Brain microvascular endothelial cell (primary cell): ENCODE results near the gene C14orf93.

Experiments used
- DNase-seq: peaks from one replicate; pipeline ENCODE4 v3.0.0-alpha.2; 2020
- H3K27ac ChIP-seq: fragments of 250-450 bp; sonication (Bioruptor Pico); 2 replicates; pipeline ENCODE4 v1.5.1; 2020; ENCODE audit warnings: mild to moderate bottlenecking, moderate library complexity
- H3K27me3 ChIP-seq: fragments of 250-450 bp; sonication (Bioruptor Pico); replicated peaks from 2 replicates; pipeline ENCODE4 v1.5.1; 2020; ENCODE audit warnings: mild to moderate bottlenecking
- H3K36me3 ChIP-seq: fragments of 250-450 bp; sonication (Bioruptor Pico); replicated peaks from 2 replicates; pipeline ENCODE4 v1.5.1; 2020; ENCODE audit warnings: mild to moderate bottlenecking
- H3K4me3 ChIP-seq: 2 replicates; pipeline ENCODE4 v1.5.1; 2011; ENCODE audit warnings: low read depth, mild to moderate bottlenecking, control low read depth, low read length, moderate library complexity
- in situ Hi-C: cut with HindIII; loops from 2 replicates; pipeline ENCODE4 v1.10.0; 2017; ENCODE audit warnings: low sequenced_read_pairs, low pct_ligation_motif_present
- TF ChIP-seq, protein P1 (sequence below): IDR thresholded peaks from 2 replicates; pipeline ENCODE4 v1.5.1; 2011; ENCODE audit warnings: low read depth, mild to moderate bottlenecking, moderate library complexity, low read length, control low read depth, inconsistent platforms; ENCODE audit errors: missing control alignments

C14orf93 gene

DNA sequence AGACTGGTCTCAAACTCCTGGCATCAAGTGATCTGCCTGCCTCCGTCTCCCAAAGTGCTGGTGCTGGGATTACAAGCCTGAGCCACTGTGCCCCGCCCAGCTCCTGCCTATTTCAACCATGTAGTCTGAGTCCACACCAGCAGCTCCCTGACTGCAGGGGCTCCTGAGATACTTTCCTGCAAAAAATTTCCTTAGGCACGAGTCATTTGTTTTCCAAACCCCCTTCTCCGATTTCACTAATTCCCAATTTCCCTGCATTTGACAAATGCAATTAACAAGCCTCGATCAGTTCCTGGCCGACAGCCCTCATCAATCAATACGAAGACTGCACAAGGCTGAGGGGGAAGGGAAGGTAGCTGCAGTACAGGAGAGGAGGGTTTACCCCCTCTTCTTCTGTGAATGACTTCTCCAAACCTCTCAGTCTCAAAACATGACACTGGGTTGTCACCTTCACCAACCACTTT lies 14.7 kb upstream of the C14orf93 start:
- no peak overlapping the region for H3K27ac ChIP-seq
- H3K27me3 ChIP-seq = no peaks in the 10 kb centered on the region
- TF ChIP-seq, protein P1, sequence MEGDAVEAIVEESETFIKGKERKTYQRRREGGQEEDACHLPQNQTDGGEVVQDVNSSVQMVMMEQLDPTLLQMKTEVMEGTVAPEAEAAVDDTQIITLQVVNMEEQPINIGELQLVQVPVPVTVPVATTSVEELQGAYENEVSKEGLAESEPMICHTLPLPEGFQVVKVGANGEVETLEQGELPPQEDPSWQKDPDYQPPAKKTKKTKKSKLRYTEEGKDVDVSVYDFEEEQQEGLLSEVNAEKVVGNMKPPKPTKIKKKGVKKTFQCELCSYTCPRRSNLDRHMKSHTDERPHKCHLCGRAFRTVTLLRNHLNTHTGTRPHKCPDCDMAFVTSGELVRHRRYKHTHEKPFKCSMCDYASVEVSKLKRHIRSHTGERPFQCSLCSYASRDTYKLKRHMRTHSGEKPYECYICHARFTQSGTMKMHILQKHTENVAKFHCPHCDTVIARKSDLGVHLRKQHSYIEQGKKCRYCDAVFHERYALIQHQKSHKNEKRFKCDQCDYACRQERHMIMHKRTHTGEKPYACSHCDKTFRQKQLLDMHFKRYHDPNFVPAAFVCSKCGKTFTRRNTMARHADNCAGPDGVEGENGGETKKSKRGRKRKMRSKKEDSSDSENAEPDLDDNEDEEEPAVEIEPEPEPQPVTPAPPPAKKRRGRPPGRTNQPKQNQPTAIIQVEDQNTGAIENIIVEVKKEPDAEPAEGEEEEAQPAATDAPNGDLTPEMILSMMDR = no peak
- no peak overlapping the region for H3K4me3 ChIP-seq
- DNase-seq = no peak
- H3K36me3 ChIP-seq = peaks cover 31% of the 10 kb centered on the region
- in situ Hi-C loops = no loop called here

- no peak for DNase-seq
- in situ Hi-C loops = no loop called here
- H3K4me3 ChIP-seq = no peak overlapping the region
- no peak overlapping the region for H3K27ac ChIP-seq
- TF ChIP-seq, protein P1 = no peak
- no peaks in the 10 kb centered on the region for H3K27me3 ChIP-seq
- peaks cover 24% of the 10 kb centered on the region for H3K36me3 ChIP-seq
Observed at GRCh38 chr14:23023795-23024152, 13.8 kb upstream of the C14orf93 start.

GRCh38 chr14:23023022-23023794 lies 13.3 kb upstream of the C14orf93 start:
- Histone ChIP-seq H3K36me3 (peaks cover 19% of the 10 kb centered on the region), H3K27ac (no peak overlapping the region), H3K27me3 (no peaks in the 10 kb centered on the region), H3K4me3 (no peak overlapping the region)
- DNase-seq = no peak
- TF ChIP-seq, protein P1 = no peak
- in situ Hi-C loops = no loop called here

DNA sequence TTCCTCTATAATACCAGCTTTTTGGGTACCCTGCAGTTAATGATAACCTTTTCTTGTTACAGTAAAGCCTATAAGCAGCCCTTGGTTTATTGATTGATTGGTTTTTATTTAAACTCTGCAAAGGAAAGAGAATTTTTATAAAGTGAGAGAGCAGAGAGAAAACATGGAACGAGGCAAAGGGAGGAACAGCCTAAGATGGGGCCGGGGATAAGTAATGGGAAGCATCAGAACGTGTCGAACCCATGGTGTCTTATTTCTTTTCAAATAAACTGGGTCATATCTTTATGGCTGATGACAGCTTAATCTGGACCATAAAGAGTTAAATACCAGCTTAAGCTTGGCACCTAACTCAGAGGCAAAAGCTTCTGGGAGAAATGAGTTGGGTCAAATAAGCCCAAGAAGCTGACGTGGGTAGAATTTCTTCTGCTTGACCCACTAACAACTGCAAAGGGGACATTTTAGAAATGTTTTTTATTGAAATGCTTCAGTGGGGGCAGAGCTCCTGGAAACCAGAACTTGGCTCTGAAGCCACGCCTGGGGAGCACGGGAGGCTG lies 12.0 kb upstream of the C14orf93 start:
- Histone ChIP-seq H3K4me3 (no peak overlapping the region), H3K27me3 (no peaks in the 10 kb centered on the region), H3K27ac (no peak overlapping the region), H3K36me3 (peaks cover 12% of the 10 kb centered on the region)
- no peak for DNase-seq
- in situ Hi-C loops = no loop called here
- TF ChIP-seq, protein P1 = no peak

DNA sequence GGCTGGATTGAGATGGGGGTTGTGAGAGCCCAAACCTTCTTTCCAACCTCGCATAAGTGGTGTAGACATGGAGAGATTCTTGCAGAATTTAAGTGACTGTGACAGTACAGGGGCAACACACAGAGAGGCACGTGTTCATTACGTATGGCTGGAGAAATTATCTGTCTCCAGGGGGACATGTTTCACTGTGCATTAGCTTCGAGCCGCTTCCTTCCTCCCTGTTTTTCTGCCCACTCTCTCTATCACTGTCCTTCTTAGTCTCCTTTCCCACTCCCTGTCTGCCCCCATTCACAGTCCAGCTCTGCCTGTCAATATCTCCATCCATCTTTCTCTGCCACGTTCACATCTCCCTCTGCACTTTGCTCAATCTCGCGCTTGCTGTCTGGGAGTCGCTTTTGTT lies 11.5 kb upstream of the C14orf93 start:
- TF ChIP-seq, protein P1 = no peak
- in situ Hi-C loops = no loop called here
- no peak for DNase-seq
- no peak overlapping the region for H3K27ac ChIP-seq
- H3K4me3 ChIP-seq = no peak overlapping the region
- H3K36me3 ChIP-seq = peaks cover 8% of the 10 kb centered on the region
- H3K27me3 ChIP-seq = no peaks in the 10 kb centered on the region
